A375 (cell line): ENCODE data around the gene PSMA3. TPM values are rescaled to one million over a fixed set of nuclear protein-coding genes. Genes with fewer than 3 reads are reported as not detected.

Source experiments
- small RNA-seq: library from RNA; depleted of rRNA; stranded (forward); fragments of <200 nt; gene quantifications from one replicate; pipeline ENCODE3, GENCODE V24; 2014
- total RNA-seq: library from RNA; depleted of rRNA; stranded (reverse); fragments of >200 nt; shearing (Covaris generic); gene quantifications from 2 replicates; pipeline ENCODE4 v1.2.3, GENCODE V29; 2014; rRNA removed

Gene PSMA3
- total RNA-seq, result 80.1 and 104 TPM in 2 replicates

GRCh38 chr14:58244556-58245387, at the start of gene PSMA3:
Gene PSMA3, plus strand, starts transcription at chr14:58244843. Its CDS starts 78 bp downstream, at chr14:58244921.

GRCh38 chr14:58199726-58200479, 44.7 kb upstream of the PSMA3 start, which contains the start of gene ACTR10:
Gene ACTR10, plus strand, starts transcription at chr14:58200149. Its CDS starts 69 bp downstream, at chr14:58200218.

GRCh38 chr14:58298477-58299400, 54.1 kb downstream of the PSMA3 start, which contains the start of gene ARID4A:
Gene ARID4A, plus strand, starts transcription at chr14:58298555. Its CDS starts 1,300 bp downstream, at chr14:58299855.

Small RNAs within 50 kb of the gene (small RNA-seq; reads per million reads assigned to genes)
- gene RNU6-341P, result not detected

Other genes starting within 250 kb of the PSMA3 start
- gene ARMH4, start 92.6 kb upstream of the PSMA3 start, total RNA-seq, result 0.03 TPM in 1 of 2 replicates, not detected in the other
- 23.7 and 27.1 TPM in 2 replicates for gene ACTR10, start 44.7 kb upstream of the PSMA3 start, total RNA-seq
- gene ARID4A, start 53.7 kb downstream of the PSMA3 start, total RNA-seq, result 2.2 and 5.1 TPM in 2 replicates
- not detected in 2 replicates for gene TOMM20L, start 151.1 kb downstream of the PSMA3 start, total RNA-seq
- gene TIMM9, start 182.7 kb downstream of the PSMA3 start, total RNA-seq, result 18.6 and 29.3 TPM in 2 replicates
- 21.6 and 28.9 TPM in 2 replicates for gene KIAA0586, start 182.9 kb downstream of the PSMA3 start, total RNA-seq